Mesodermal cell (in vitro differentiated cells): ENCODE results near the gene PARD3B.

Experiments
- H3K27ac ChIP-seq: 2 replicates; pipeline ENCODE4 v1.7.0; 2013; ENCODE audit warnings: mild to moderate bottlenecking, low read depth, low read length, moderate library complexity; ENCODE audit not compliant: severe bottlenecking
- H3K36me3 ChIP-seq: 2 replicates; pipeline ENCODE4 v1.7.1; 2013; ENCODE audit warnings: mild to moderate bottlenecking, low read length, moderate library complexity; ENCODE audit not compliant: control insufficient read depth, insufficient read depth
- H3K4me1 ChIP-seq: one replicate; pipeline ENCODE4 v1.7.1; 2013; ENCODE audit warnings: mild to moderate bottlenecking, low read length; ENCODE audit not compliant: insufficient read depth, control insufficient read depth, poor library complexity, severe bottlenecking
- H3K4me3 ChIP-seq: 2 replicates; pipeline ENCODE4 v1.7.0; 2013; ENCODE audit warnings: low read length, control low read depth, mild to moderate bottlenecking; ENCODE audit not compliant: insufficient read depth, poor library complexity, severe bottlenecking; ENCODE audit errors: extremely low read depth
- H3K9me3 ChIP-seq: 2 replicates; pipeline ENCODE4 v1.7.1; 2013; ENCODE audit warnings: mild to moderate bottlenecking, low read length, moderate library complexity; ENCODE audit not compliant: control insufficient read depth
- WGBS, 2 experiments: methylation state at CpG; one replicate each; pipeline ENCODE4 v1.1.5; 2013; ENCODE audit warnings: missing lambda C conversion rate in 2 of 2; ENCODE audit not compliant: insufficient coverage in 2 of 2; 5-methylcytosine and 5-hydroxymethylcytosine counted together

Gene PARD3B

DNA sequence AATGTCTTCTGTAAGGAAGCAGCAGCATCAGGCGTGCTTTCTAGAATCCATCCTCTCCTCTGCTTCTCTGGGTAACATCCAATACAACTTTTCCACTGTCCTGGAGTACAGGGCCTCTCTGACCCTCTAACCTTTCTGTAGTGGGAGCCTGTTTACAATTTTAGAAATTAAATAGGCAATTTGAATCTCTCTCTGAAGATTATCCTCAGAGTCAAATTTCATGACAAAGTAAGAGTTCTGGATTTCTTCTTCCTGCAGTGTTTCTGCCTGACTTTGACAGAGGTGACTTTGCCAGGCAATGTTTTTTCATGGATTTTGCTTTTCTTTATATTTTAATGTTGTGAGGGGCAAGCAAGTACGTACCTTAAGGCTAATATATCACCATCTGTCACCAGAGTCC lies 558.4 kb downstream of the PARD3B start:
- Histone ChIP-seq H3K9me3 (no peaks in the 10 kb centered on the region), H3K4me3 (no peak overlapping the region), H3K4me1 (peaks cover 5% of the 10 kb centered on the region), H3K36me3 (no peaks in the 10 kb centered on the region), H3K27ac (no peak overlapping the region)
- WGBS, 2 experiments, result 83% methylated on average over 1 of the region's 2 CpGs; no CpG with 5 or more reads in 1 of the 2 experiments

DNA sequence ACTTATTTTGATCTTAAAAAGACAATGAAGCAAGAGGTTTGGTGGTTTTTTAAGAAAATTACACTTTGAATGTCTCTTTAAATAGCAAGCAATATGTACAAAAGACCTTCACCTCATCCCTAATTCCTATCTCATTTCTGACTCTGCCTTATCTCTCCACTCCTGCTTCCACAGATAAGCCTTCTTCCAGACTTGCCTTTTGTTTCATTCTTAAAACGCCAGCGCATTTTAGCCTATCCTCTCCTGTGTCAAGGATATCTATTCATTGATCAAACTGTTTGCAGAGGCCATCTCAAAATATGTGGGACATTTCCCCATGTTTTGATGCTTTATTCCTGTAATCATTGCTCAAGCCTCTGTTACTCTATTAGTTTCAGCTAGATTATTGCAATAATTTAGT lies 562.5 kb downstream of the PARD3B start:
- Histone ChIP-seq H3K4me1 (peaks cover 5% of the 10 kb centered on the region), H3K9me3 (no peaks in the 10 kb centered on the region), H3K27ac (no peak overlapping the region), H3K36me3 (no peaks in the 10 kb centered on the region), H3K4me3 (no peak overlapping the region)
- 52 to 73% methylated on average over 2 of the region's 2 CpGs for WGBS, 2 experiments

DNA sequence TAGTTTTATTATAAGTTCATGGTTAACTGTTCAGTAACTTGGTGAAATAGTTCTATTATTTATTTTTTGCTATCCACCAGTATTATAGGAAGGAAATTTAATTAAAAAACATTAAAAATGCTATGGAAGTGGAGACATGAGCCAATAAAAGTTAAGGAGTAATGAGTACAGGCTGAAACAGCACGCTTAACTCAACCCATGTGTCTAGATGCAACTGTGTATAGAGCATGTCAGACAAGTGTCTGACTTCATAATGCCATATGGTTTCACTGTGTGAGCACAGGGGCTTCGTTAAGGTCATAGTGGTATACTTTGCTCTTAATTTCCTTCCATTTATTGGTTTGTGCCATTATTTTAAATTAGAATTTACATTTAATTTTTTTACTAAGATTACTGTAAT lies 570.2 kb downstream of the PARD3B start:
- H3K4me3 ChIP-seq, result no peak overlapping the region
- H3K27ac ChIP-seq, result no peak overlapping the region
- WGBS, 2 experiments, result 91 to 100% methylated on average over 1 of the region's 2 CpGs
- H3K9me3 ChIP-seq, result no peaks in the 10 kb centered on the region
- H3K4me1 ChIP-seq, result no peaks in the 10 kb centered on the region
- H3K36me3 ChIP-seq, result no peaks in the 10 kb centered on the region

DNA sequence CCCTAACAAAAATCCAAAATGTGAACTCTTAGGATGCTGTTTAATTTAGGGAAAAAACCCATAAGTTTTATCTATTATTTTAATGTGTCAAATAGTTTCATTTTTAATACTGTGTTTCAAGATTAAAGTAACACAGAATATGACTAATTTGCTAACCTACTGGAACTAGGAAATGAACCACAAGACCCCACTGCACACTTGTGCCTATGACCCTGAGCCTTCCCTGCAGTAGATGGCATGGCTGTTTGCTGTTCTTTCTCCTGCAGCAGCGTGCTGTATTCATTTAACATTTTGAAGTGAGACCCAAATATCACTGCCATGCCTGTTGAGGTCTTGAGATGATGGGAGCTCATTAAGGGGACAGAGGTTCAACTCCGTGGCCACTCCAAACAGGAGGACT lies 571.9 kb downstream of the PARD3B start:
- Histone ChIP-seq H3K9me3 (no peaks in the 10 kb centered on the region), H3K4me1 (no peaks in the 10 kb centered on the region), H3K36me3 (no peaks in the 10 kb centered on the region), H3K4me3 (no peak overlapping the region), H3K27ac (no peak overlapping the region)
- 86 to 100% methylated on average over 1 of the region's 2 CpGs for WGBS, 2 experiments

DNA sequence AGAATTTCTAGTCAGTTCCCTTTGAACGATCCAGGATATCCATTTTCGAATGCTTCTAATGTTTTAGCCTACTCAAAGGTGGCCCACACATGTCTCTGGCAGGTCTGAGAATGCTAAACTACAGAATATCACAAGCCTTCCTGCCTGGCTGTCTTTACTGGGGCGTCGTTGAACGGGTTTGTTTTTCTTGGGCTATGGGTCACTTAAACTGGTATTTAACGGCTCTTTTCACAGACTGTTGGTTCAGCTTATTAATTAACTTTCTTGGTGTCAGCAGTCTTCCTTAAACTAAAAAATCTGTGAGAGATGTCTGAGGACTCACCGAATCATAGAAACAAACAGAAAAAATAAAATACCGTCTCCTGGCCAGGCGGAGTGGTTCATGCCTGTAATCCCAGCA lies 573.9 kb downstream of the PARD3B start:
- WGBS, 2 experiments, result 91 to 100% methylated on average over 5 of the region's 9 CpGs
- no peak overlapping the region for H3K4me3 ChIP-seq
- H3K9me3 ChIP-seq, result no peaks in the 10 kb centered on the region
- no peak overlapping the region for H3K27ac ChIP-seq
- no peaks in the 10 kb centered on the region for H3K36me3 ChIP-seq
- no peaks in the 10 kb centered on the region for H3K4me1 ChIP-seq

DNA sequence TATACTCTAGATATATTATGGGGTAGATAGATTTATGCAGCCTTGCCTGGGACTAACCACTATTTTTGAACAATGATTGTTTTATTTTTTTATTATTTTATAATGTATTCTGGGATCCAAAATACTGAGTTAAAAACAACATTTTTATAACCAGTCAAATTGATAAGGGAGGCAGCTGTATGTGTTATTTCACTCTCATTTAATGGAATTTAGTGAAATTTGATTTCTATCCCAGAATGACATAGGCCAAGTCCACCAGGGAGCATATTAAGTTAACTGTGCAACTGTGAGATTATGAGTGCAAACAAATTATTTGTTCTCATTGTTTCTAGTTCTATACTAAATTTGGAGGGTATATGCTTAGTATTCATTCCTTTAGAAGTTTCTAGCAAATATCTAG lies 583.5 kb downstream of the PARD3B start:
- Histone ChIP-seq H3K4me1 (no peaks in the 10 kb centered on the region), H3K9me3 (no peaks in the 10 kb centered on the region), H3K27ac (no peak overlapping the region), H3K36me3 (no peaks in the 10 kb centered on the region), H3K4me3 (no peak overlapping the region)

DNA sequence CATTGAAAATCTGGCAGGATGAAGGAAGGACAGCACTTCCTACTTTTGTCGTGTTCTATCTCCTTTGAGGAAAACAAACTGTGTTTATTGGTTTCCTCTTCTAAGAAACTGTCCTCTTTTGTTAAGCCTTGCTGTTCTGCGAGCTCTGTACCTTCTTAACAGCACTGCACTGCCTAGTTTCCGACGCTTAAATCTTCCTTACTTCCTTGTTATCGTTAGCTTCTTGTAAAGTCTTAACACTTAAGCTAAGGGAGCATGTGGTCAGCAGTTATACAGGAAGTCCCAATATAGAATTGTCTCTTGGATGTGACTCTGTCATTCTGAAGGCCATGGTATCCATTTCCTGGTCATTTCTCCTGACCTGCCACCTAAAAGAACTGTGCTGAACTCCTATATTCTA lies 584.3 kb downstream of the PARD3B start:
- H3K9me3 ChIP-seq, result no peaks in the 10 kb centered on the region
- 67 to 96% methylated on average over 2 to 5 of the region's 5 CpGs for WGBS, 2 experiments
- H3K4me3 ChIP-seq, result no peak overlapping the region
- peak overlapping the region; percentile 26 for H3K27ac ChIP-seq
- no peaks in the 10 kb centered on the region for H3K36me3 ChIP-seq
- H3K4me1 ChIP-seq, result no peaks in the 10 kb centered on the region

DNA sequence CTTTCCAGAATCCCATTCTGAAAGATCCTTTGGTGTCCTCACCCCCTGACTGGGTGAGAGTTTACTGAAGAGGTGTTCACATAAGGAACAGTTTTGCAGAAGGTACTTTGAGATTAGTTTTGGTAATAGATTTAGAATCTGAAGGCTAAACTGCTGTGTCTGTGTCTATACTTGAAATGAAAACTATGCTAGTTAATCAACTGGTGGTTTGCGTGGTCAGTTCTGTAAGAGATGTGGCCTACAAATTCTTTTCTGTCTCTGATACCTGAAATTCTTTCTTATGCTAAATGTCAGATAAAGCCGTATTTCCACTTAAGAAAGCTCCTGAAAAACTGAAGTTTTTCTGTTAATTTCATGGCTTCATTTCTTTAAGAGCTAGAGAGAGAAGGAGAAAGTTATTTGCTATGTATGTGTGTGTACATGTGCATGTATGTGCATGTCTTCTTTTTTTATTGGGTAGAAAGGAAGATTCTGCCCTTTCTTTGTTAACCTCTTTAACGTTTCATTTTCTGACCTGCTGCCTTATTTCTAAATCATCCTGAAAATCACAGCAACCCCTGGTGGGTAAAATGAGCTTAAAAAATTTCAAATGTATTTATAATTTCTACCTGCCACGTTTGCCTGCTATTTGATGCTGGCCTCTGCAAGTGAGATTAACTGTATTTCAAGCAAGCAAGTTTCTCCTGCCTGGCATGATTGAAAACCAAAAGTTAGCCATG lies 585.0 kb downstream of the PARD3B start:
- no peaks in the 10 kb centered on the region for H3K9me3 ChIP-seq
- no peak overlapping the region for H3K4me3 ChIP-seq
- 84 to 94% methylated on average over 2 to 3 of the region's 4 CpGs for WGBS, 2 experiments
- H3K27ac ChIP-seq, result no peak overlapping the region
- H3K4me1 ChIP-seq, result no peaks in the 10 kb centered on the region
- no peaks in the 10 kb centered on the region for H3K36me3 ChIP-seq

DNA sequence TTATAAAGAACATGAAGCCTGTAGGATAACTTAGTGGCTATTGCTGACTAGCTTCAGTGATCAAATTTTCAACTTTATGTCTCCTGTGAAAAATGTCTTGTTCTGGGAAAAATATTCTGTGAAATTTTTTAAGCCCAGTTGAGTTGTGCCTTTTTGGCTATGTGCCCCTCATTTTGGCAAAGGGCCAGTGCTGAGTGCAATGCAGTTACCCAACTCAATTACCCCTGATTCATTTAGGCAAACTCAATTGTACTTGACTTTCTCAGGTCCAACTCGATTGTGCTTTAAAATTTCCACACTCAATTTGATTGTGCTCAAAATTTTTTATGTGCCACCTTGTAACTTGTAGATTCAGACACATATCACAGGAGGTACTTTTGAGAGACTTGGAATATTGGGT lies 588.3 kb downstream of the PARD3B start:
- H3K9me3 ChIP-seq, result no peaks in the 10 kb centered on the region
- no CpG with 5 or more reads among the region's 1 CpG for WGBS, 2 experiments

DNA sequence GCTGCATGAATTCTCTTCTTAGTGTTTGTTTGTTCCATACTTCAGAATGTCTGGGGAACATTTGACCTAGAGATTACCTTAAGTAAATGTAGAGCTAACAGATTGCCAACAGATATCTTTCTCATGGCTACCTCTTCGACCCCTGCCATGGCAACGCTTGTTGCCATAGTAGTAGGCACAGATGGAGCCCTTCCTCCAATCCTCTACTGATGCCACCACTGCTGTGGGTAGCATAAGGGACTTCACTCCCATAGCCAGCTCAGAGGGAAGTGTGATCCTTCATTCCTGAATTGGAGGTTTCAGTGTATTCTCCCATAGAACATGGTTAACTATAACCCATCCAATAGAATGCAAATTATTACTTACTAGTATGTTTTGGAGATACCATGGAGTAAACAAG lies 593.5 kb downstream of the PARD3B start:
- H3K36me3 ChIP-seq, result no peaks in the 10 kb centered on the region
- no peaks in the 10 kb centered on the region for H3K9me3 ChIP-seq
- H3K4me1 ChIP-seq, result no peaks in the 10 kb centered on the region
- no peak overlapping the region for H3K27ac ChIP-seq
- 89 to 100% methylated on average over 2 of the region's 2 CpGs for WGBS, 2 experiments
- no peak overlapping the region for H3K4me3 ChIP-seq

More for the DNA sequence above, 588.3 kb downstream of the PARD3B start:
- H3K36me3 ChIP-seq, result no peaks in the 10 kb centered on the region
- no peaks in the 10 kb centered on the region for H3K4me1 ChIP-seq
- H3K27ac ChIP-seq, result no peak overlapping the region
- H3K4me3 ChIP-seq, result no peak overlapping the region

DNA sequence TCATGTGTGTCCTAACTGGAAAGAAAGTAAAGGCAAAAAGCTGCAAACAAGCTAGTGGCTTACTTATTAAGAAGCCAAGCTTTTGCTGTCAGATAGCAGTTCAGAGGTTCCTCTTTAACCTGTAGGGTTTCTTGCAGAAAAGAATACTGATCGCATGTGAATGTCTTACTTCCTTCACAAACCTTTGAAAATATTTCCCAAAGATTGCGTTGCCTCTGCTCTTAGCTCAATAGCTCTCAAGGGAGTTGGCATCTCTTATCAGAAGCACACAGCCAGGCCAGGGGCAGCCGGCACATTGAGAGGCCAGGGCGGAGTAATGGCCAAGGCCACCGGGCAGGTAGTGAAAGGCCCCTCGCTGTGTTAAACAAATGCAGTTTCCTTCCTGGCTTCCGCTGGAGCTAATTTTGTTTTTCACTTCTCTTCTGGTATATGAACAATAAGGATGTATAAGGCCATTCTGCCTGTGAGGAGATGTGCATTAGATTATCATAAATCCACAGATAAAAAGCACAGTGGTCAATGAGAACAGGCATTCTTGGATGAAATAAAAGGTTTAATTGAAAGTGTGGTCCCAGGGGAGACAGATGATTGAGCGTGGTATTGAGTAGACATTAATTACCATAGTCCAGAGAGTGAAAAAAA lies 594.7 kb downstream of the PARD3B start:
- H3K36me3 ChIP-seq, result no peaks in the 10 kb centered on the region
- no peak overlapping the region for H3K27ac ChIP-seq
- no peaks in the 10 kb centered on the region for H3K4me1 ChIP-seq
- 13 to 26% methylated on average over 3 to 4 of the region's 8 CpGs for WGBS, 2 experiments
- no peaks in the 10 kb centered on the region for H3K9me3 ChIP-seq
- H3K4me3 ChIP-seq, result no peak overlapping the region
